Stimulated activated naive B cell treated with anti-CD40 and anti-IgM and Interleukin-4, amounts not matched to agents 10 μg/mL and 1 μg/mL and 100 μg/mL, for 72 hours (primary cell): ENCODE data around the gene PSG2.
"Not testable (repeated sequence)": the region's sequence is repeated elsewhere in the genome, so short reads cannot be mapped to it uniquely, and the experiment has no call there.

ENCODE experiments used
- ATAC-seq, 2 donors: fragments of 150-1000 bp; cut with Tn5 transposase; replicated peaks; 2 replicates each; pipeline ENCODE4 v1.10.0; 2021; ENCODE audit warnings: moderate library complexity in 1 of 2
- DNase-seq: peaks from one replicate; pipeline ENCODE4 v3.0.0; 2021
- H3K27ac Mint-ChIP-seq: one replicate; pipeline ENCODE4 v1.8.0; 2022; ENCODE audit warnings: mild to moderate bottlenecking, mixed read lengths
- H3K27me3 Mint-ChIP-seq, 2 donors: one replicate each; pipeline ENCODE4 v1.8.0; 2022; ENCODE audit warnings: mixed read lengths in 2 of 2
- H3K36me3 Mint-ChIP-seq, 2 donors: one replicate each; pipeline ENCODE4 v1.8.0; 2022; ENCODE audit warnings: mixed read lengths in 2 of 2, mild to moderate bottlenecking in 1 of 2
- H3K4me1 Mint-ChIP-seq, 2 donors: one replicate each; pipeline ENCODE4 v1.8.0; 2022; ENCODE audit warnings: mixed read lengths in 2 of 2, mild to moderate bottlenecking in 1 of 2
- H3K4me3 Mint-ChIP-seq, 2 donors: one replicate each; pipeline ENCODE4 v1.8.0; 2022; ENCODE audit warnings: mild to moderate bottlenecking in 2 of 2, mixed read lengths in 2 of 2, moderate library complexity in 1 of 2
- H3K9me3 Mint-ChIP-seq, 2 donors: one replicate each; pipeline ENCODE4 v1.8.0; 2022; ENCODE audit warnings: mixed read lengths in 2 of 2, mild to moderate bottlenecking in 1 of 2

The PSG2 gene

GRCh38 chr19:43082601-43083000 lies at the start of gene PSG2:
Gene PSG2, minus strand, starts transcription at chr19:43082701. Its CDS starts 132 bp downstream, at chr19:43082569.
- H3K27me3 Mint-ChIP-seq = peaks cover 24 to 28% of the 10 kb centered on the region in 2 donors
- H3K36me3 Mint-ChIP-seq, H3K4me3 Mint-ChIP-seq, H3K4me1 Mint-ChIP-seq, H3K27ac Mint-ChIP-seq, ATAC-seq, DNase-seq, H3K9me3 Mint-ChIP-seq: not testable (repeated sequence)

- H3K27ac Mint-ChIP-seq, H3K4me1 Mint-ChIP-seq, H3K27me3 Mint-ChIP-seq, H3K4me3 Mint-ChIP-seq, DNase-seq, ATAC-seq, H3K9me3 Mint-ChIP-seq, H3K36me3 Mint-ChIP-seq: not testable (repeated sequence)
Observed at GRCh38 chr19:43131281-43131842, 48.9 kb upstream of the PSG2 start.

GRCh38 chr19:43129197-43129596 lies 46.7 kb upstream of the PSG2 start:
- not testable (repeated sequence) for H3K36me3 Mint-ChIP-seq, H3K4me3 Mint-ChIP-seq, DNase-seq, H3K4me1 Mint-ChIP-seq, H3K9me3 Mint-ChIP-seq, H3K27ac Mint-ChIP-seq, ATAC-seq, H3K27me3 Mint-ChIP-seq

GRCh38 chr19:43127336-43127735 lies 44.8 kb upstream of the PSG2 start:
- DNase-seq, H3K27ac Mint-ChIP-seq, H3K9me3 Mint-ChIP-seq, H3K4me1 Mint-ChIP-seq, H3K27me3 Mint-ChIP-seq, H3K4me3 Mint-ChIP-seq, ATAC-seq, H3K36me3 Mint-ChIP-seq: not testable (repeated sequence)

GRCh38 chr19:43126720-43127119 lies 44.2 kb upstream of the PSG2 start:
- peaks cover 0 to 6% of the 10 kb centered on the region in 2 donors for H3K9me3 Mint-ChIP-seq

GRCh38 chr19:43124360-43124759 lies 41.9 kb upstream of the PSG2 start:
- peaks cover 0 to 9% of the 10 kb centered on the region in 2 donors for H3K27me3 Mint-ChIP-seq
- no peak overlapping the region for H3K27ac Mint-ChIP-seq
- H3K36me3 Mint-ChIP-seq = no peaks in the 10 kb centered on the region
- H3K9me3 Mint-ChIP-seq = peaks cover 0 to 5% of the 10 kb centered on the region in 2 donors
- no peak overlapping the region for H3K4me3 Mint-ChIP-seq
- ATAC-seq (no peak), DNase-seq (no peak)
- H3K4me1 Mint-ChIP-seq = no peaks in the 10 kb centered on the region

More at GRCh38 chr19:43126720-43127119, 44.2 kb upstream of the PSG2 start:
- DNase-seq (no peak), ATAC-seq (no peak)
- H3K4me3 Mint-ChIP-seq = no peak overlapping the region
- H3K36me3 Mint-ChIP-seq = no peaks in the 10 kb centered on the region
- peaks cover 0 to 12% of the 10 kb centered on the region in 2 donors for H3K27me3 Mint-ChIP-seq
- no peak overlapping the region for H3K27ac Mint-ChIP-seq
- no peaks in the 10 kb centered on the region for H3K4me1 Mint-ChIP-seq

GRCh38 chr19:43120433-43121026 lies 38.0 kb upstream of the PSG2 start:
- not testable (repeated sequence) for ATAC-seq, H3K27me3 Mint-ChIP-seq, H3K4me1 Mint-ChIP-seq, H3K27ac Mint-ChIP-seq, H3K9me3 Mint-ChIP-seq, H3K36me3 Mint-ChIP-seq, H3K4me3 Mint-ChIP-seq, DNase-seq

- not testable (repeated sequence) for H3K4me1 Mint-ChIP-seq, H3K27ac Mint-ChIP-seq, H3K4me3 Mint-ChIP-seq, ATAC-seq, DNase-seq, H3K27me3 Mint-ChIP-seq, H3K36me3 Mint-ChIP-seq
- H3K9me3 Mint-ChIP-seq = peaks cover 3 to 11% of the 10 kb centered on the region in 2 donors
Observed at GRCh38 chr19:43119526-43119925, 37.0 kb upstream of the PSG2 start.

GRCh38 chr19:43116421-43116820 lies 33.9 kb upstream of the PSG2 start:
- H3K27ac Mint-ChIP-seq, H3K4me3 Mint-ChIP-seq, H3K4me1 Mint-ChIP-seq, DNase-seq, ATAC-seq, H3K27me3 Mint-ChIP-seq, H3K36me3 Mint-ChIP-seq: not testable (repeated sequence)
- H3K9me3 Mint-ChIP-seq = peaks cover 8 to 16% of the 10 kb centered on the region in 2 donors

- H3K36me3 Mint-ChIP-seq, H3K4me3 Mint-ChIP-seq, H3K4me1 Mint-ChIP-seq, H3K27me3 Mint-ChIP-seq, DNase-seq, H3K27ac Mint-ChIP-seq, ATAC-seq: not testable (repeated sequence)
- H3K9me3 Mint-ChIP-seq = peaks cover 8 to 16% of the 10 kb centered on the region in 2 donors
Observed at GRCh38 chr19:43115548-43115947, 33.0 kb upstream of the PSG2 start.

GRCh38 chr19:43115064-43115463 lies 32.6 kb upstream of the PSG2 start:
- H3K27ac Mint-ChIP-seq, H3K36me3 Mint-ChIP-seq, H3K4me1 Mint-ChIP-seq, DNase-seq, H3K27me3 Mint-ChIP-seq, ATAC-seq, H3K4me3 Mint-ChIP-seq: not testable (repeated sequence)
- peaks cover 8 to 16% of the 10 kb centered on the region in 2 donors for H3K9me3 Mint-ChIP-seq

- DNase-seq, ATAC-seq, H3K36me3 Mint-ChIP-seq, H3K4me1 Mint-ChIP-seq, H3K27ac Mint-ChIP-seq, H3K4me3 Mint-ChIP-seq, H3K27me3 Mint-ChIP-seq: not testable (repeated sequence)
- peaks cover 8 to 16% of the 10 kb centered on the region in 2 donors for H3K9me3 Mint-ChIP-seq
Observed at GRCh38 chr19:43114626-43115025, 32.1 kb upstream of the PSG2 start.

GRCh38 chr19:43107401-43107800 lies 24.9 kb upstream of the PSG2 start:
- not testable (repeated sequence) for H3K27ac Mint-ChIP-seq, ATAC-seq, H3K27me3 Mint-ChIP-seq, H3K4me3 Mint-ChIP-seq, H3K36me3 Mint-ChIP-seq, H3K4me1 Mint-ChIP-seq, DNase-seq
- peaks cover 12 to 17% of the 10 kb centered on the region in 2 donors for H3K9me3 Mint-ChIP-seq

GRCh38 chr19:43105496-43105895 lies 23.0 kb upstream of the PSG2 start:
- Mint-ChIP-seq H3K4me1 (no peaks in the 10 kb centered on the region), H3K4me3 (no peak overlapping the region), H3K36me3 (peaks cover 0 to 6% of the 10 kb centered on the region in 2 donors), H3K9me3 (peaks cover 12 to 25% of the 10 kb centered on the region in 2 donors), H3K27ac (no peak overlapping the region), H3K27me3 (no peaks in the 10 kb centered on the region)
- DNase-seq (no peak), ATAC-seq (no peak)

- not testable (repeated sequence) for H3K27ac Mint-ChIP-seq, H3K27me3 Mint-ChIP-seq, H3K4me3 Mint-ChIP-seq, DNase-seq, ATAC-seq, H3K4me1 Mint-ChIP-seq, H3K36me3 Mint-ChIP-seq
- H3K9me3 Mint-ChIP-seq = peaks cover 16 to 27% of the 10 kb centered on the region in 2 donors
Observed at GRCh38 chr19:43104215-43104850, 21.8 kb upstream of the PSG2 start.
